ENCODE results near the gene UFL1. TPM values are rescaled to one million over a fixed set of nuclear protein-coding genes. Genes with fewer than 3 reads are reported as not detected.

The UFL1 gene
- total RNA-seq, 1 donor from 2014 or later = 28.5 TPM

DNA sequence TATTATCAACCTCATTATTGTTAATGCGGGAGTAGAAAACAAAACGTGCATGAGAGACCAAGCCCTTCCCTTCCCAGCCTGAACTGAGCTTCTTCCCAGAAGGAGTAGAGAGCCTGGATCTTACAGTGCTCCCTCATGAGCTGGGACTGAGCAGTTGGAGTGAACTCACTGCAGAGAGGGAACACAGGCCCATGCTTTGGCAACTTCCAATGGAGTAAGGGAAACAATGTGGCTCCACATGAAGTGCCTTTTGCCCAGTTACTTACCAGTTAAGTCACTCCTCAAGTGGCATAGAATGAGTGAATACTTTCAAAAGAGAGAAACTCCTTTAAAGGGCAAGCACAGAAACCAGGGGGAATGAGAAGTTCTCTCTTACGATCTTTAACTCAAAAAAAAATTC is 53.8 kb downstream of the UFL1 start:
- no peak for DNase-seq

DNA sequence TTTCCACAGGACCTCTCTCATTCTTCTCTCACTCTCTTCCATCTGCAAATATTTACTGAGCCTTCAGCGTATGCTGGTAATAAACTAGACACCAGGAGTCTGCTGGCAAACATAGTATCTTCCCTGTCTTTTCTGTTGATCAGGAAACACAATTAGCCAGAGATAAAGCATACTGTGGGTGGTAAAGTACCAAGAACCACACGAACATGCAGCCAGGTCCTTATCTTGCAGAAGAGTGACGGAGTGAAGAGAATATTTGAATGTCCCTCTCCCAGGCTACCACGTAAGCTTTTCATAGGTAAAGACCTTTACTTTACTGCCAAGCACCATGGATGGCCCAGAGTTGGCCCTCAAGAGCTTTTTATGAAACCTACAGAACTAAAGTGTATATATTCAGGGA is 54.6 kb downstream of the UFL1 start:
- DNase-seq = no peak

DNA sequence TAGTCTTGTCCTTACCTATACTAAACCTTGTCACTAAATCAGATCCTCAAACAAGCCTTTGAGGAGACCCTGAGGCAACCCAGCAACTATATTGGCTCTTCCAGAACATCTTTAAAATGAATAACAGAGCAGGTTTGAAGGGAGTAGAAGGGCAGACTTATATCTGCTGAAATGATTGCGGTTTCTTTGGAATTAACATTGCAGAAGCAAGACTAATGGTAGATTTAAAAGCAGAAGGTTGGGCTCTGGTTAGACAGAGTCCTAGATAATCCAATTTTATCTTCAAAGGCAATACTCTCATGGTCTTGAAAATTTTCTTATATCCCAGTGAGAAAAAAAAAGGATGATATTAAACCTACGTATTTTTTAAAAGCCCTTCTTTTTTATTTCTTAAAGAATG is 60.4 kb downstream of the UFL1 start:
- DNase-seq = no peak

DNA sequence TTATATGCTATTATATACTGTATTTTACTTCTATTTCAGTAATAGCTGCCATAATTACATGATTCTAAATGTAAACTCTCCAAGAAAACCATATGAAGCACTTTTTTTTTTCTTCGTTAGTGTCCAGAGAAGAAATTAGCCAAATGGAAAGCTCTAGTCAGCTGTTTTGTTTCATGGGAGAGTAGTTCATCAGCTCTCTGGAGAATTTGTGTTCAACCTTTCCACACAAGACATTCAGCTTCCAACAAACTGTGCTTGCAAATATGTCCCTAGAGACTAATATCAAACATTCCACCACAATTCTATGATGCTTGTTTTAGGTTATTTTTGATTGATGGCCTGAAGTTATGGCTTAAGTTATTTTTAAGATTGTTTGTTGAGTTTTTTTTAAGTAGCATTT is 60.8 kb downstream of the UFL1 start:
- DNase-seq = no peak

DNA sequence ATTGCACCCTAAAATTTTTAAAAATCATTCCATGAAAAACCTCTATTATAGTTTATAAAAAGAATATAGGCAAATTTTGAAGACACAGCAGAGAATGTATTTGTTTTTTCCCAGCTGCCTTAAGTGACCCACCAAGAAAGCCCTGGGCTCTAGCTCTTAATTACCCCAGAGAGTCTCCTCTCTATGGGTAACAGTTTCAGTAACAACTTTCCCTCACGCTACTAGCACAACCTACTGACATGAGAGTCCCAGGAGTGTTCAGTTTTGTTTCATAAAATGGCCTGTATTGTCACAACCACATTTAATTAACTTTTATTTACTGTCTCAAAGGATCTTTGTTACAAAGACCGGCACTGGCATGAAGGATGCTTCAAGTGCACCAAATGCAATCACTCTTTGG is 82.8 kb downstream of the UFL1 start:
- DNase-seq = no peak

Other genes with a start within 250 kb of the UFL1 start
- 1.7 TPM for gene FHL5, start 41.3 kb downstream of the UFL1 start, total RNA-seq

Measured in occipital lobe (tissue), 2 donors.